IMR-90 (cell line): ENCODE data around the gene GNL1. TPM values are rescaled to one million over a fixed set of nuclear protein-coding genes. Genes with fewer than 3 reads are reported as not detected.

ENCODE experiments used
- ATAC-seq: fragments of 200-7000 bp; cut with Tn5 transposase; 2 replicates; pipeline ENCODE4 v1.9.1; 2020; ENCODE audit warnings: low read depth, mild to moderate bottlenecking, moderate library complexity
- BruUV-seq: library from RNA; stranded (reverse); fragments of 400-500 nt; replicated peaks from 2 replicates; lab custom pipeline; 2021; lab: Mats Ljungman, UMichigan
- CTCF ChIA-PET: fragments of 300-600 bp; formaldehyde crosslinking; extraction: SDS; loops from one replicate; lab custom pipeline; 2021; ENCODE audit warnings: antibody characterized with exemption; lab: Yijun Ruan, JAX
- POLR2A ChIA-PET: fragments of 300-600 bp; sonication (Branson Sonifier 250); formaldehyde crosslinking; loops from one replicate; lab custom pipeline; 2022; ENCODE audit warnings: antibody characterized with exemption; ENCODE audit not compliant: unreplicated experiment; lab: Charles Lee
- DNase-seq: peaks from one replicate; pipeline ENCODE4 v3.0.0; 2013
- H2AFZ ChIP-seq: replicated peaks from 2 replicates; pipeline ENCODE3; 2013; ENCODE audit warnings: low read length, mild to moderate bottlenecking; ENCODE audit not compliant: poor library complexity
- H2AK5ac ChIP-seq: 2 replicates; pipeline ENCODE4 v1.6.1; 2013; ENCODE audit warnings: low read depth, low read length, inconsistent platforms
- H2AK9ac ChIP-seq: replicated peaks from 2 replicates; pipeline ENCODE3; 2013; ENCODE audit warnings: mild to moderate bottlenecking, low read depth, low read length, moderate library complexity; ENCODE audit not compliant: poor library complexity
- H2BK120ac ChIP-seq: 2 replicates; pipeline ENCODE4 v1.6.1; 2013; ENCODE audit warnings: low read depth, low read length, inconsistent platforms
- H2BK15ac ChIP-seq: 3 replicates; pipeline ENCODE4 v1.6.1; 2013; ENCODE audit warnings: low read depth, low read length, inconsistent platforms
- H2BK20ac ChIP-seq: 2 replicates; pipeline ENCODE4 v1.6.1; 2013; ENCODE audit warnings: low read depth, mild to moderate bottlenecking, inconsistent platforms, low read length, moderate library complexity
- H2BK5ac ChIP-seq: 2 replicates; pipeline ENCODE4 v1.6.1; 2013; ENCODE audit warnings: mild to moderate bottlenecking, low read depth, low read length, inconsistent platforms; ENCODE audit not compliant: poor library complexity, severe bottlenecking
- H3K14ac ChIP-seq: replicated peaks from 2 replicates; pipeline ENCODE4 v1.6.1; 2013; ENCODE audit warnings: low read depth, low read length, inconsistent platforms
- H3K18ac ChIP-seq: 2 replicates; pipeline ENCODE4 v1.6.1; 2013; ENCODE audit warnings: low read depth, low read length, control low read depth
- H3K23ac ChIP-seq: 2 replicates; pipeline ENCODE4 v1.6.1; 2013; ENCODE audit warnings: low read depth, low read length, inconsistent platforms
- H3K27ac ChIP-seq: 2 replicates; pipeline ENCODE4 v1.5.1; 2013; ENCODE audit warnings: mild to moderate bottlenecking, control low read depth, low read length; ENCODE audit not compliant: insufficient read depth
- H3K27me3 ChIP-seq: 2 replicates; pipeline ENCODE4 v1.6.1; 2013; ENCODE audit warnings: low read length; ENCODE audit not compliant: control insufficient read depth, insufficient read depth
- H3K36me3 ChIP-seq: 2 replicates; pipeline ENCODE4 v1.6.1; 2013; ENCODE audit warnings: low read length, mixed read lengths; ENCODE audit not compliant: control insufficient read depth, insufficient read depth
- H3K4ac ChIP-seq: 2 replicates; pipeline ENCODE4 v1.6.1; 2013; ENCODE audit warnings: low read depth, low read length, inconsistent platforms
- H3K4me1 ChIP-seq: 2 replicates; pipeline ENCODE4 v1.6.1; 2013; ENCODE audit warnings: low read length, mixed read lengths; ENCODE audit not compliant: control insufficient read depth, insufficient read depth
- H3K4me2 ChIP-seq: 2 replicates; pipeline ENCODE4 v1.6.1; 2013; ENCODE audit warnings: low read depth, mild to moderate bottlenecking, control low read depth, low read length, moderate library complexity
- H3K4me3 ChIP-seq: 2 replicates; pipeline ENCODE4 v1.5.1; 2013; ENCODE audit warnings: low read depth, mild to moderate bottlenecking, control low read depth, low read length, moderate library complexity; ENCODE audit not compliant: insufficient read depth
- H3K56ac ChIP-seq: 2 replicates; pipeline ENCODE4 v1.6.1; 2013; ENCODE audit warnings: low read length, inconsistent platforms; ENCODE audit not compliant: insufficient read depth; ENCODE audit errors: extremely low read depth
- H3K79me1 ChIP-seq, 2 experiments: 2 replicates each; pipeline ENCODE4 v1.6.1; 2013; ENCODE audit warnings: low read length in 2 of 2, inconsistent platforms in 1 of 2, low read depth in 1 of 2
- H3K9ac ChIP-seq: 2 replicates; pipeline ENCODE4 v1.6.1; 2013; ENCODE audit warnings: low read depth, low read length, control low read depth
- H3K9me1 ChIP-seq: 2 replicates; pipeline ENCODE4 v1.6.1; 2013; ENCODE audit warnings: low read length, inconsistent platforms; ENCODE audit not compliant: insufficient read depth
- H3K9me3 ChIP-seq: 2 replicates; pipeline ENCODE4 v1.6.1; 2013; ENCODE audit warnings: low read length; ENCODE audit not compliant: control insufficient read depth, insufficient read depth
- H4K20me1 ChIP-seq: 2 replicates; pipeline ENCODE4 v1.6.1; 2013; ENCODE audit warnings: low read length, inconsistent platforms; ENCODE audit not compliant: insufficient read depth
- H4K5ac ChIP-seq: 2 replicates; pipeline ENCODE4 v1.6.1; 2013; ENCODE audit warnings: mild to moderate bottlenecking, low read depth, low read length, control low read depth
- H4K8ac ChIP-seq, 2 experiments: 2 replicates each; pipeline ENCODE4 v1.6.1; 2013; ENCODE audit warnings: low read depth in 2 of 2, low read length in 2 of 2, control low read depth in 1 of 2, inconsistent platforms in 1 of 2
- H4K91ac ChIP-seq: 2 replicates; pipeline ENCODE4 v1.6.1; 2013; ENCODE audit warnings: low read depth, low read length, inconsistent platforms; ENCODE audit not compliant: insufficient read depth
- CEBPB ChIP-seq: IDR thresholded peaks from 2 replicates; pipeline ENCODE4 v1.6.1; 2012; ENCODE audit warnings: low read depth, low read length, improper control_type of control experiment
- ELK1 ChIP-seq: fragments of 150-350 bp; IDR thresholded peaks from 2 replicates; pipeline ENCODE4 v1.6.1; 2016; ENCODE audit warnings: low read depth, mild to moderate bottlenecking, low read length, moderate library complexity, borderline replicate concordance
- RAD21 ChIP-seq: IDR thresholded peaks from 2 replicates; pipeline ENCODE4 v1.6.1; 2012; ENCODE audit warnings: low read length, improper control_type of control experiment
- RCOR1 ChIP-seq: IDR thresholded peaks from 2 replicates; pipeline ENCODE4 v1.6.1; 2012; ENCODE audit warnings: mild to moderate bottlenecking, low read length, improper control_type of control experiment; ENCODE audit not compliant: insufficient replicate concordance
- WGBS, 2 experiments: methylation state at CpG; one replicate each; pipeline versions ENCODE4 v1.1.5 to v1.1.7; 2013; ENCODE audit warnings: missing lambda C conversion rate in 2 of 2; ENCODE audit not compliant: insufficient read length in 1 of 2; ENCODE audit errors: extremely low coverage in 2 of 2; 5-methylcytosine and 5-hydroxymethylcytosine counted together
- dilution Hi-C: fragments of 300-500 bp; cut with HindIII; formaldehyde crosslinking; loops from one replicate; pipeline ENCODE4 v1.14.3; 2018; ENCODE audit warnings: low sequenced_read_pairs; ENCODE audit not compliant: unreplicated experiment
- in situ Hi-C: fragments of 300-500 bp; cut with MboI; formaldehyde crosslinking; loops from 3 replicates; pipeline ENCODE4 v1.14.3; 2019; ENCODE audit warnings: low sequenced_read_pairs, inconsistent platforms, mixed read lengths
- intact Hi-C: fragments of 100-400 bp; cut with micrococcal nuclease; formaldehyde crosslinking; loops from 2 replicates; pipeline ENCODE4 v1.10.0; 2022
- polyA plus RNA-seq, 3 experiments: library from polyadenylated mRNA; depleted of rRNA; stranded (reverse); fragments of >200 nt; gene quantifications; 2 replicates each; pipeline ENCODE4 v1.2.3, GENCODE V29; 2012; ENCODE audit warnings: low replicate concordance in 1 of 3
- total RNA-seq: library from RNA; depleted of rRNA; stranded (reverse); fragments of >200 nt; gene quantifications from 2 replicates; pipeline ENCODE4 v1.2.3, GENCODE V29; 2012

GNL1 gene
- total and polyA plus RNA-seq, 2 of the 4 experiments (the other 2 are of a cell fraction) = 40.5 to 44.0 TPM

GRCh38 chr6:30548375-30548774 lies 7.9 kb downstream of the GNL1 start:
- Histone ChIP-seq H2AFZ (no peak overlapping the region), H3K14ac (no peak overlapping the region), H3K9me3 (no peaks in the 10 kb centered on the region), H3K27me3 (no peaks in the 10 kb centered on the region), H3K79me1 (peaks cover 0 to 22% of the 10 kb centered on the region in 2 experiments; a peak in 2 of 4 replicates), H3K56ac (no peak overlapping the region), H4K8ac (no peak overlapping the region), H3K4me1 (no peaks in the 10 kb centered on the region), H3K18ac (no peak overlapping the region), H3K23ac (no peak overlapping the region), H2BK5ac (no peak overlapping the region), H3K9me1 (no peaks in the 10 kb centered on the region), H2BK20ac (no peak overlapping the region), H2AK9ac (peak overlapping the region; percentile 85), H2BK120ac (no peak overlapping the region), H3K4me2 (no peak overlapping the region), H2BK15ac (no peak overlapping the region), H2AK5ac (no peak overlapping the region), H4K20me1 (no peaks in the 10 kb centered on the region; the same call in 1 of the 2 replicates), H4K91ac (no peak overlapping the region), H3K36me3 (peaks cover 54% of the 10 kb centered on the region), H4K5ac (no peak overlapping the region), H3K9ac (no peak overlapping the region), H3K27ac (no peak overlapping the region), H3K4ac (no peak overlapping the region), H3K4me3 (no peak overlapping the region)
- BruUV-seq = no TSS peak
- dilution Hi-C loops (no loop called here), in situ Hi-C loops (no loop called here), intact Hi-C loops (no loop called here)
- WGBS, 2 experiments = 44% methylated on average over 2 of the region's 2 CpGs; no CpG with 5 or more reads in 1 of the 2 experiments
- peak; percentile 22; the same call in 1 of the 2 replicates for ATAC-seq
- CTCF ChIA-PET = interaction anchor here (0.8 kb wide), 2 partner anchors 63 to 67 kb away, joined by 3 read pairs; no protein-coding TSS in a partner anchor
- peak; percentile 65 for DNase-seq
- POLR2A ChIA-PET = interaction anchor here (0.6 kb wide), 1 partner anchor 47 kb away, joined by 3 read pairs; no protein-coding TSS in a partner anchor
- TF ChIP-seq ELK1 (no peak), RCOR1 (no peak), CEBPB (peak; percentile 36; the same call in 1 of the 2 replicates), RAD21 (no peak)
